GM11168 (cell line): Measurements from ENCODE around the gene SPRYD3.

Source experiments
- in situ Hi-C: fragments of 300-500 bp; cut with MboI; formaldehyde crosslinking; loops from one replicate; pipeline ENCODE4 v1.12.0; 2022; ENCODE audit warnings: low sequenced_read_pairs; ENCODE audit not compliant: unreplicated experiment

Gene SPRYD3

GRCh38 chr12:53064613-53065436, 14.4 kb downstream of the SPRYD3 start:
- in situ Hi-C loops = no loop called here

- in situ Hi-C loops = no loop called here
These were observed 15.2 kb downstream of the SPRYD3 start for GRCh38 chr12:53063708-53064612.

- in situ Hi-C loops = no loop called here
These were observed 16.0 kb downstream of the SPRYD3 start for GRCh38 chr12:53062977-53063707.

- in situ Hi-C loops = no loop called here
These were observed 16.9 kb downstream of the SPRYD3 start for GRCh38 chr12:53062011-53062961.

- in situ Hi-C loops = no loop called here
These were observed 17.7 kb downstream of the SPRYD3 start for GRCh38 chr12:53061404-53062010.

- in situ Hi-C loops = no loop called here
These were observed 18.4 kb downstream of the SPRYD3 start for GRCh38 chr12:53060721-53061276.

GRCh38 chr12:53060064-53060720, 19.0 kb downstream of the SPRYD3 start:
- in situ Hi-C loops = no loop called here

GRCh38 chr12:53059434-53060063, 19.6 kb downstream of the SPRYD3 start:
- in situ Hi-C loops = no loop called here

GRCh38 chr12:53058674-53059433, 20.3 kb downstream of the SPRYD3 start:
- in situ Hi-C loops = no loop called here

GRCh38 chr12:53057816-53058500, 21.2 kb downstream of the SPRYD3 start:
- in situ Hi-C loops = no loop called here

GRCh38 chr12:53056901-53057300, 22.3 kb downstream of the SPRYD3 start:
- in situ Hi-C loops = no loop called here

- in situ Hi-C loops = no loop called here
These were observed 22.9 kb downstream of the SPRYD3 start for GRCh38 chr12:53056296-53056695.

- in situ Hi-C loops = no loop called here
These were observed 23.5 kb downstream of the SPRYD3 start for GRCh38 chr12:53055471-53056266.

- in situ Hi-C loops = no loop called here
These were observed 24.9 kb downstream of the SPRYD3 start for GRCh38 chr12:53054112-53054878.
